ENCODE data around the gene PCSK5. TPM values are rescaled to one million over a fixed set of nuclear protein-coding genes. Genes with fewer than 3 reads are reported as not detected.

Gene PCSK5
- total and polyA plus RNA-seq, 4 experiments from 2014 or later = 3.4 to 8.4 (median 6.5) TPM

DNA sequence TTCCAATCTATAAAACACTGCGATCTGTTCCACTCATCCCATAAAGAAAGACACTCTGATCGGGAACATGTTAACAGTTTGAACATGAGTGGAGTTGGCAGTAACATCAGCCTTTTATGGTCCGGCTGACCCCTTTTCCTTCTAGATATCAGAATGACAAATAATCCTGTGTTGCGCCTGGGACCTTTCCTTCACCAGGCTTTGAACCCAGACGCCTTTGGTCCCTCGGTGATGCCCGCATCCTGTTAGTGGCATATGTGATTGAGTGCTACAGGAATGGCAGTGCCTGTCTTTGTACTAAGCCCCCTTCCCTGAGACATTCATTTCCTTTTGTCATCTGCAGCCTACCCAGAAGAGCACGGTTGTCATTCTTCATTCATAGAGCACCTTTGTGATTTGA is 209.0 kb downstream of the PCSK5 start:
- no peak for DNase-seq
- H3K27me3 ChIP-seq (ENCODE audit: insufficient read depth, low read length) = no peaks in the 10 kb centered on the region
- intact Hi-C loops (cut with micrococcal nuclease) = loop anchor here (10.0 kb wide), 1 partner anchor 75 kb away; no protein-coding TSS in a partner anchor
- H3K4me1 ChIP-seq (ENCODE audit: insufficient read depth, low read length) = no peaks in the 10 kb centered on the region
- no peaks in the 10 kb centered on the region for H3K36me3 ChIP-seq (ENCODE audit: insufficient read depth, low read length)
- H3K4me3 Mint-ChIP-seq = no peak overlapping the region
- no peak overlapping the region for H3K27ac Mint-ChIP-seq
- H3K27ac ChIP-seq (ENCODE audit: low read depth, low read length) = no peak overlapping the region
- H3K4me3 ChIP-seq (ENCODE audit: low read length in 2 of 2) = no peak overlapping the region
- H3K27me3 Mint-ChIP-seq = peaks cover 0 to 1% of the 10 kb centered on the region in 2 donors
- no peaks in the 10 kb centered on the region for H3K9me3 Mint-ChIP-seq
- ChIA-PET POLR2A (ENCODE audit: partially characterized antibody) (no interaction called here), CTCF (ENCODE audit: partially characterized antibody) (interaction anchor here (1.6 kb wide), 1 partner anchor 8 kb away, joined by 4 read pairs; no protein-coding TSS in a partner anchor)
- peaks cover 26 to 41% of the 10 kb centered on the region in 2 donors for H3K36me3 Mint-ChIP-seq
- H3K4me1 Mint-ChIP-seq = peaks cover 0 to 7% (median 3%) of the 10 kb centered on the region in 4 donors
- H3K9me3 ChIP-seq (ENCODE audit: control insufficient read depth in 1 of 2, low read length in 2 of 2) = no peaks in the 10 kb centered on the region

DNA sequence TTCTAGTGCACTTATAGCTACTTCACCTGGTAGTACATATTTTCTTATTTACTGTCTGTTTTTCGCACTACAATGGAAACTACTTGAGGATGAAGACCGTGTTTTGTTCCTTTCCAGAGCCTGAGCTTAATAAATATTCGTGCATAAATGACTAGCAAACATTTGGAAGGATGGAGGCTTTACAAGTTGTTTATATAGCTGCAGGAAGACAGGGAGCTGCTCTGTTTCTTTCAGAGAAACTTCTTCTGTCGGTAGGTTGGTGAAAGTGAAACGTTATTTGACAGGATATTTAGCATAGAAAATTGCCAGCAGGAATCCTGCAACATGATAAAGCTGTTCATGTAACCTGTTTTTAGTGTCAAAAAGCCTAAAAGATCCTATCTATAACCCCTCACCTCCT is 210.6 kb downstream of the PCSK5 start:
- Mint-ChIP-seq H3K4me3 (peak overlapping the region in 1 of 8 donors; percentile 5), H3K4me1 (peaks cover 0 to 7% (median 3%) of the 10 kb centered on the region in 4 donors), H3K9me3 (no peaks in the 10 kb centered on the region), H3K27ac (peak overlapping the region in 2 of 7 donors; percentile 4 to 18), H3K27me3 (peaks cover 0 to 1% of the 10 kb centered on the region in 2 donors), H3K36me3 (peaks cover 21 to 37% of the 10 kb centered on the region in 2 donors)
- CTCF ChIA-PET (ENCODE audit: partially characterized antibody) = interaction anchor here (0.8 to 1.6 kb wide), 2 partner anchors 10 to 234 kb away, joined by 3 to 4 read pairs; no protein-coding TSS in a partner anchor
- Histone ChIP-seq H3K9me3 (ENCODE audit: control insufficient read depth in 1 of 2, low read length in 2 of 2) (no peaks in the 10 kb centered on the region), H3K36me3 (ENCODE audit: insufficient read depth, low read length) (no peaks in the 10 kb centered on the region), H3K4me3 (ENCODE audit: low read length in 2 of 2) (no peak overlapping the region), H3K4me1 (ENCODE audit: insufficient read depth, low read length) (no peaks in the 10 kb centered on the region), H3K27me3 (ENCODE audit: insufficient read depth, low read length) (no peaks in the 10 kb centered on the region), H3K27ac (ENCODE audit: low read depth, low read length) (no peak overlapping the region)
- POLR2A ChIA-PET (ENCODE audit: partially characterized antibody) = no interaction called here
- DNase-seq = no peak
- intact Hi-C loops (cut with micrococcal nuclease) = no loop called here

DNA sequence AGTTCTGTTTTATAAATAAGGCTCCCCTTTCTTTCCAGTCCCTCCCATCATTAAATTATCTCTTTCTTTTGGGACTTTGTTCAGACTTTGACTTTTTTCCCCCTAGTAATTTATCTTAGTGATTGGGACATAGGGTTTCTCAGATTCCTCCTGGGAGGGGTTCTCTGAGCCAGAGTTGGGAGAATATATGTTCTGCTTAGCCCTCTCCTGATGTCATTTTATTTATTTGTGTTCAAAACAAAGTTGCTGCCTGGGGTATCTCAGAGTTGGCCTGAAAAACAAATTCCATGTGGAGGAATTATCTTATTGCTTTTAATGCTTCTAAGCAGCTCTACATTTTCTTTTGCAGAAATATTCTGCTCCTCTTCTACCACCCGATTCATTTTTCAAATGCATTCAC is 211.0 kb downstream of the PCSK5 start:
- Histone ChIP-seq H3K9me3 (ENCODE audit: control insufficient read depth in 1 of 2, low read length in 2 of 2) (no peaks in the 10 kb centered on the region), H3K4me3 (ENCODE audit: low read length in 2 of 2) (no peak overlapping the region), H3K36me3 (ENCODE audit: insufficient read depth, low read length) (no peaks in the 10 kb centered on the region), H3K4me1 (ENCODE audit: insufficient read depth, low read length) (no peaks in the 10 kb centered on the region), H3K27me3 (ENCODE audit: insufficient read depth, low read length) (no peaks in the 10 kb centered on the region), H3K27ac (ENCODE audit: low read depth, low read length) (no peak overlapping the region)
- POLR2A ChIA-PET (ENCODE audit: partially characterized antibody) = no interaction called here
- peaks cover 21 to 35% of the 10 kb centered on the region in 2 donors for H3K36me3 Mint-ChIP-seq
- DNase-seq = no peak
- peaks cover 0 to 1% of the 10 kb centered on the region in 2 donors for H3K27me3 Mint-ChIP-seq
- H3K4me3 Mint-ChIP-seq = no peak overlapping the region
- peaks cover 0 to 7% (median 3%) of the 10 kb centered on the region in 4 donors for H3K4me1 Mint-ChIP-seq
- no peaks in the 10 kb centered on the region for H3K9me3 Mint-ChIP-seq
- CTCF ChIA-PET (ENCODE audit: partially characterized antibody) = interaction anchor here (0.7 to 1.2 kb wide), 3 partner anchors 10 to 235 kb away, joined by 3 read pairs; no protein-coding TSS in a partner anchor
- intact Hi-C loops (cut with micrococcal nuclease) = no loop called here
- no peak overlapping the region for H3K27ac Mint-ChIP-seq

DNA sequence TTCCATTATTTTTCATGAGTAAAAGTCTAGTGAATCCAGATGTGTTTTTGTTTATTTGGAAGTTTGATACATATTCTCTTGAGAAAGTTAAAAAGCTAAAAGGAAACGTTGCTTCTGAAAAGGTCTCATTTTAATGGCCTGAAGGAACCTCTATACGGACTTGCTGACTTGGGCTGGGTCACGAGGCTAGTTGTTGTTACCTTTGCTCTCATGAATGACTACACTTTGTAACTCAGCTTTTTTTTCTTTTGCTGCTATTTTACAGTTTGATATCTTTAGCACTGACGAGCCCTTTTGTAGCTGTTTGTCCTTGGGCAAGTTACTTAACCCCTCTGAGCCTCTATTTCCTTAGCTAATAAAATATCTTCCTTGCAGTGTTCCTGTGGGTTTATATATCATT is 211.5 kb downstream of the PCSK5 start:
- ChIA-PET CTCF (ENCODE audit: partially characterized antibody) (interaction anchor here (0.7 to 1.2 kb wide), 2 partner anchors 11 to 235 kb away, joined by 3 read pairs; no protein-coding TSS in a partner anchor), POLR2A (ENCODE audit: partially characterized antibody) (no interaction called here)
- H3K4me1 ChIP-seq (ENCODE audit: insufficient read depth, low read length) = no peaks in the 10 kb centered on the region
- H3K4me3 ChIP-seq (ENCODE audit: low read length in 2 of 2) = no peak overlapping the region
- Mint-ChIP-seq H3K4me3 (no peak overlapping the region), H3K4me1 (peaks cover 0 to 7% (median 3%) of the 10 kb centered on the region in 4 donors), H3K27ac (no peak overlapping the region), H3K36me3 (peaks cover 21 to 35% of the 10 kb centered on the region in 2 donors), H3K27me3 (peaks cover 0 to 1% of the 10 kb centered on the region in 2 donors), H3K9me3 (no peaks in the 10 kb centered on the region)
- DNase-seq = no peak
- H3K9me3 ChIP-seq (ENCODE audit: control insufficient read depth in 1 of 2, low read length in 2 of 2) = no peaks in the 10 kb centered on the region
- intact Hi-C loops (cut with micrococcal nuclease) = no loop called here
- no peaks in the 10 kb centered on the region for H3K27me3 ChIP-seq (ENCODE audit: insufficient read depth, low read length)
- H3K36me3 ChIP-seq (ENCODE audit: insufficient read depth, low read length) = no peaks in the 10 kb centered on the region
- no peak overlapping the region for H3K27ac ChIP-seq (ENCODE audit: low read depth, low read length)

DNA sequence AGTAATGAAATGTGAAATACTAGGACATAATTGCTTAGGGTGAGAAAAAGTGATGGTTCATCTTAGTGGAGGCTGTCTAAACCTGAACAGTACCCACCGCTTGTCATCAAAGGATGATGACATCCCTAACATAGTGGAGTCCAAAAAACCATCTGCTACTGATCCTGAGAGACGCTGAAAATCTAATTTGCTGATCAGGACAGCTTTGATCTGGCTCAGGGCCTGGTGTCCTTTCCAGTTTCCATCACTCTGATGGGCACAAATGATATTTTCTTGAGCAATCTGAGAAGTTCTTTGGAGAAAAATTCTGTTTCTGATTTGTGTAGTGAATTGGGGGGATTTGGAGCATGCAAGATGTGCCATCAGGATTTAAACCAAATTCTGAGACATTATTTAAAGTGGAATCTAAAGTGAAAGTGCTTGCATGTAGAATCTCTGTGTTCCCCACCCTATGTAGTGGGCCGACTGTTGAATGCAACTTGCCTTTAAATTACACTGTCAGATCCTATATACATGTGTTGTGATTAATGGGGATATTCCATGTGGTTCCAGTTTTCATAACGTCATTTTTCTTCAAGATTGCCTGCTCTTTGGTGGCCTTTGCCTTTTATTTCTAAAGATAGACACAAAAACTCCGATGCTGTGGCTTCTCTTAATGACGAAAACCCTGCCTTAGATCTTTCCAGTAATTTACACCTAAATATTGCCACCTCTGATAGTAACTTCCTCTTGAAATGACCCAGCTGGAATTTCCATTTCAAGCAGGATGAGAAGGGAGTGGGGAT is 213.2 kb downstream of the PCSK5 start:
- Mint-ChIP-seq H3K36me3 (peaks cover 17 to 28% of the 10 kb centered on the region in 2 donors), H3K9me3 (no peaks in the 10 kb centered on the region)

DNA sequence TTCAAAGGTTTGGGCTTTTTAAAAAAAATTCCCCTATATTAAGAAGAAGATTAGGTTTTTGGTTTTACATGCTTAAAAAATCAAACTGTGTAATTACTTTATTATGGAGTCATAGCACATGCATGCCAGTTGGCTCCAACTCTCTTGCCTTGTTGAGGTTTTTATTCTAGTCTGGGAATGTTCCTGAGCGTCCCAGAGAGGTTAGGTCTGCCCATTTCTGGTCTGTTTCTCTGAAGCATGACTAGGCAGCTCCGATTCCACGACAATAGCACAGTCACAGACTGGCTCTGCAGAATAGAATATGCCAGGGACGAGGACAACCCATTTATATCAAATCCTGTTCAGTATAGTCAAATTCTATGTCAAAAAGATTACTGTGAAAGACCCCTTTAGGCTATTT is 217.0 kb downstream of the PCSK5 start:
- no peak overlapping the region for H3K27ac ChIP-seq (ENCODE audit: low read depth, low read length)
- Mint-ChIP-seq H3K27me3 (peaks cover 0 to 1% of the 10 kb centered on the region in 2 donors), H3K4me3 (no peak overlapping the region), H3K9me3 (no peaks in the 10 kb centered on the region), H3K36me3 (peaks cover 12 to 18% of the 10 kb centered on the region in 2 donors), H3K4me1 (no peaks in the 10 kb centered on the region), H3K27ac (no peak overlapping the region)
- no peaks in the 10 kb centered on the region for H3K4me1 ChIP-seq (ENCODE audit: insufficient read depth, low read length)
- intact Hi-C loops (cut with micrococcal nuclease) = no loop called here
- H3K36me3 ChIP-seq (ENCODE audit: insufficient read depth, low read length) = no peaks in the 10 kb centered on the region
- H3K4me3 ChIP-seq (ENCODE audit: low read length in 2 of 2) = no peak overlapping the region
- ChIA-PET CTCF (ENCODE audit: partially characterized antibody) (no interaction called here), POLR2A (ENCODE audit: partially characterized antibody) (no interaction called here)
- H3K27me3 ChIP-seq (ENCODE audit: insufficient read depth, low read length) = no peaks in the 10 kb centered on the region
- no peak for DNase-seq
- no peaks in the 10 kb centered on the region for H3K9me3 ChIP-seq (ENCODE audit: control insufficient read depth in 1 of 2, low read length in 2 of 2)

More for the DNA sequence above, 213.2 kb downstream of the PCSK5 start:
- POLR2A ChIA-PET (ENCODE audit: partially characterized antibody) = no interaction called here
- DNase-seq = no peak
- intact Hi-C loops (cut with micrococcal nuclease) = no loop called here
- no peaks in the 10 kb centered on the region for H3K27me3 ChIP-seq (ENCODE audit: insufficient read depth, low read length)
- Mint-ChIP-seq H3K27ac (peak overlapping the region in 1 of 7 donors; percentile 12), H3K27me3 (peaks cover 0 to 1% of the 10 kb centered on the region in 2 donors), H3K4me1 (peaks cover 0 to 7% (median 3%) of the 10 kb centered on the region in 4 donors), H3K4me3 (no peak overlapping the region)
- no peaks in the 10 kb centered on the region for H3K4me1 ChIP-seq (ENCODE audit: insufficient read depth, low read length)
- CTCF ChIA-PET (ENCODE audit: partially characterized antibody) = no interaction called here
- H3K27ac ChIP-seq (ENCODE audit: low read depth, low read length) = no peak overlapping the region
- no peaks in the 10 kb centered on the region for H3K36me3 ChIP-seq (ENCODE audit: insufficient read depth, low read length)
- H3K9me3 ChIP-seq (ENCODE audit: control insufficient read depth in 1 of 2, low read length in 2 of 2) = no peaks in the 10 kb centered on the region
- H3K4me3 ChIP-seq (ENCODE audit: low read length in 2 of 2) = no peak overlapping the region

DNA sequence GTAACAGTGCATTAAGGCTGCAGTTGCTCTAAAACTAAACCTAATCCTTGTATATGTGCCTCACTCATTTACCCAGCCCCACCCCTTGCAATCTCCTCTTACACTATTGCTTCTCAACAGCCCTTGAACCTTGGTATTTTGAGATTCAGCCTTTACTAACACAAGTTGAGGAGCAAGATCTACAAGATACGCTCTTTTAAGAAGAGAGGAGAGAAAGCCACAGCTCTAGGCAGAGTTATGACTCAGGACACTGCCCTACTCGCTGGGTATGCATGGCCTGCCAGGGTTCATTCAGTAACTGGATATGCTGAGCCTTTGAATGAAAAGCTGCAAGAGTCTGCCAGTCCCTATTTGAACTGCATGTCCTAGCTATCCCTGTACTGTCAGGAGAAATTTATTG is 219.5 kb downstream of the PCSK5 start:
- H3K4me1 ChIP-seq (ENCODE audit: insufficient read depth, low read length) = no peaks in the 10 kb centered on the region
- H3K4me3 Mint-ChIP-seq = no peak overlapping the region
- H3K4me1 Mint-ChIP-seq = peaks cover 0 to 1% (median 0%) of the 10 kb centered on the region in 4 donors
- H3K4me3 ChIP-seq (ENCODE audit: low read length in 2 of 2) = no peak overlapping the region
- ChIA-PET POLR2A (ENCODE audit: partially characterized antibody) (no interaction called here), CTCF (ENCODE audit: partially characterized antibody) (no interaction called here)
- peaks cover 4% of the 10 kb centered on the region in 2 donors for H3K36me3 Mint-ChIP-seq
- no peaks in the 10 kb centered on the region for H3K9me3 ChIP-seq (ENCODE audit: control insufficient read depth in 1 of 2, low read length in 2 of 2)
- H3K27me3 Mint-ChIP-seq = no peaks in the 10 kb centered on the region
- intact Hi-C loops (cut with micrococcal nuclease) = no loop called here
- DNase-seq = no peak
- no peak overlapping the region for H3K27ac ChIP-seq (ENCODE audit: low read depth, low read length)
- no peaks in the 10 kb centered on the region for H3K36me3 ChIP-seq (ENCODE audit: insufficient read depth, low read length)
- H3K27ac Mint-ChIP-seq = peak overlapping the region in 1 of 7 donors; percentile 63
- no peaks in the 10 kb centered on the region for H3K9me3 Mint-ChIP-seq
- H3K27me3 ChIP-seq (ENCODE audit: insufficient read depth, low read length) = no peaks in the 10 kb centered on the region

Measured in CD4-positive, alpha-beta memory T cell (primary cell).